Right ventricle myocardium superior (tissue), 1 donor: Measurements from ENCODE around the gene NUP210. TPM values are rescaled to one million over a fixed set of nuclear protein-coding genes. Genes with fewer than 3 reads are reported as not detected.

ENCODE experiments used
- ATAC-seq: fragments of 200-7000 bp; cut with Tn5 transposase; one replicate; pipeline ENCODE4 v1.9.1; 2020; ENCODE audit warnings: mild to moderate bottlenecking; ENCODE audit not compliant: poor library complexity
- DNase-seq: peaks from one replicate; pipeline ENCODE4 v3.0.0-alpha.2; 2020
- intact Hi-C: fragments of 100-400 bp; cut with DNase I; formaldehyde crosslinking; loops from one replicate; pipeline ENCODE4 v1.11.2; 2022
- total RNA-seq: library from RNA; stranded (reverse); fragmentation: NEBNext Ultra II Directional; extraction: Animal tissue kit (Norgen Biotek cat#: 25700); gene quantifications from one replicate; pipeline ENCODE4 v1.2.1, GENCODE V29; 2021
- donor health status: DM: no; HTN: yes; CAD: no; lungs with severe emphysema.

Gene NUP210
- total RNA-seq, 1 donor from 2014 or later, result 2.7 TPM

DNA sequence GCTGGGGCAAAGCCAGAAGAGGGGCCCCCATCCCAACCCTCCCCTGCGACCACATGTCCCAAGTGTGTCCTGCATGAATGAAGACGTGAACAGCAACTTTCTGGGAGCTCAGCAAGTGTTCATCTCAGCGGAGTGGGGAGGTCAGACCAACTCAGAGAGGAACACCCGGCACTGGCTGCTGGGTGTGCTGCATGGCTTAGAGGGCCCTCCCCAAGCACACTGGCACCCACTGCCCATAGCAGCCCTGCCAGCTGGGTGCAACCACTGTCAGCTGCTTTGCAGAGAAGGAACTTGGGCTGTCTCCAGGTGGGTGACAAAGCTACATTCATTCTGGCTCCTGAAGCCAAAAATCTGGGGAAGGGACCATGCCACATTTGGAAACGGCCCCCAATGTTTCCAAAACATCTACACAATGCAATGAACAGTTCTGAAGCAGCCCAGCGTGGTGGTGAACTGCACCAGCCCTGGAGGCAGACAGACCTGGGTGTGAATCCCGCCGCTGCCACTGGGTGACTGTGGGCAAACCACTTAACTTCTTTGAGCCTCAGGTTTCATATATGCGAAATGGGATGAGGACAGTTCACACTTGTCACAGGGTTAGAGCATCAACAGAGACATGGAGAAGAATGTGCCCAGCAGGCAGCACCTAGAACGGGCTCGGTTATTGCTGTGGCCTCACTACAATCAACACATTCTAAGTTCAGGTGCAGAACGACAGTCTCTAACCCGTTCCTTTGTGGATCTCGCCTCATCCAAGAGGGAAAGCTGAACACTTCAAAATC lies 145.4 kb downstream of the NUP210 start:
- ATAC-seq (no peak), DNase-seq (no peak)
- intact Hi-C loops, result no loop called here

DNA sequence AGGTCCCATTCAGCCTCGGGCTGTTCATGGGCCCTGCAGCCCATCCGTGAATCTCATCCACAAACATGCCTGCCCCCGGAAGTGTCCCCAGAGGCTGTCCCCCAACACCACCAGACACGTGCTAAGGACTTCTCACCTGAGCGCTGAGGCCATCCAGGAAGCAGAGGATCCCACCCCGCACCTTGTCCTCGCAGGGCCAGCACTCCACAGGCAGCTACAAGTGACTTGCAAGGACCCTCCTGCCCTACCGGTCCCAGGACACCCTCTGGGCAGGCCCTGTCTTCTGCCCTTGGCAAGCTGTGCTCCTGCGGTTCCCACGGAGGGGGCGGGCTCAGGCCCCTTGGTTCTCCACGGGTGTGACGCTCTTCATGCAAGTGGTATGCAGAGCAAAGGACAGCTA lies 146.0 kb downstream of the NUP210 start:
- ATAC-seq (no peak), DNase-seq (no peak)
- intact Hi-C loops, result no loop called here

DNA sequence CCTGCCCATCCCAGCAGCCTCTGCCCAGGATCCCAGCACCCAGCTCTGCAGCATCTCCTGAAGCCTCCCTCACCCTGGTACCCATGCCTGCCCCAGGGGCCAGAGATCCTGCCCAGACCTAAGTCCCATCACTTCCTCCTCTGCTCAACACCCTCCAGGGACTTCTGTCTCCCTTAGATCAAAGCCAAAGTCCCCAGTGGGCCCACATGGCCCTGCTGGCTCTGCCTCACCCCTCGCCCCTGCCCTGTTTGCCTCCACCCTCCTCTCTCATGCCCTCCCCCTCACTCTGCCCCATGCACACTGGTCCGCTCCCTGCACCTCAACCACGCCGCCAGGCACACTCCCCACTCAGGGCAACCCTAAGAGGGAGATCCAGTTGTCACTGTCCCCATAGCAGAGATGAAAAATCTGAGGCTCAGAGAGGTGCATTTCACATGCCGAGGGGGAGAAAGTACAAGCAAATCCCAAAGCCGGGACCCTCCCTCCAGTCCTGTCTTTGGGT lies 146.5 kb downstream of the NUP210 start:
- DNase-seq, result no peak
- intact Hi-C loops, result no loop called here
- no peak for ATAC-seq

DNA sequence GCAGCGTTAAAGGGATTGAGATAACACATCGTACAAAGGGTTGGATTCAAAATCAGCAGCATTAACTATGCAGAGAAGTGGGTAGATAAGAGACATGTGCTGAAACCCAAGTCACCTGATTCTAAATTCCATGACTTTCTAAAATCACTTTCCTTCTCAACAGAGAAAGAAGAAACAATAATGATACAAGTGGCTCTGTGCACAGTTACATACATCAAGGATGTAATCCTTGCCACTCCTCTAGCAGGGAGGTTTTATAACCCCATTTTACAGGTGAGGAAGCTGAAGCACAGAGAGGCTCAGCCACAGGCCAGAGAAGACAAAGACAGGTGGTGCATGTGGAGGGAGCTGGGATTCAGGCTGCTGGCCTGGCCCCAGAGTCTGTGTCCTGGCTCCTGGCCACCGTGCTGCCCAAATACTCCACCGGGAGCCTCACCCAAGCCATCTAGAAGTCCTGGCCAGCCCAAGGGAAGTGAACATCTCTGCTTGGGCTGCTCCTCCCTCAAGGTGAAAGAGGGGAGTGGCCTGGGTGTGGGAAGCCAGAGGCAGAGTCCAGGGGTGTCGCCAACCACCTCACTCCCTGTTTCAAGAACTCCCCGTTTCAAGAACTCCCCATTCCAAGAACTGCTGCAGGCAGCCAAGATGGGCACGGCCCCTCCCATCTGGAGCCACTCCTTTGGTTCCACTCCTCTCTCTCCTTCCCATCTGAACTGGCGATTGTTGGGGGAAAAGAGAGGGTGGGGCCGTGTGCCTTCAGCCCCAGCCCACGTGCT lies 147.1 kb downstream of the NUP210 start:
- DNase-seq (no peak), ATAC-seq (no peak)
- intact Hi-C loops, result no loop called here

DNA sequence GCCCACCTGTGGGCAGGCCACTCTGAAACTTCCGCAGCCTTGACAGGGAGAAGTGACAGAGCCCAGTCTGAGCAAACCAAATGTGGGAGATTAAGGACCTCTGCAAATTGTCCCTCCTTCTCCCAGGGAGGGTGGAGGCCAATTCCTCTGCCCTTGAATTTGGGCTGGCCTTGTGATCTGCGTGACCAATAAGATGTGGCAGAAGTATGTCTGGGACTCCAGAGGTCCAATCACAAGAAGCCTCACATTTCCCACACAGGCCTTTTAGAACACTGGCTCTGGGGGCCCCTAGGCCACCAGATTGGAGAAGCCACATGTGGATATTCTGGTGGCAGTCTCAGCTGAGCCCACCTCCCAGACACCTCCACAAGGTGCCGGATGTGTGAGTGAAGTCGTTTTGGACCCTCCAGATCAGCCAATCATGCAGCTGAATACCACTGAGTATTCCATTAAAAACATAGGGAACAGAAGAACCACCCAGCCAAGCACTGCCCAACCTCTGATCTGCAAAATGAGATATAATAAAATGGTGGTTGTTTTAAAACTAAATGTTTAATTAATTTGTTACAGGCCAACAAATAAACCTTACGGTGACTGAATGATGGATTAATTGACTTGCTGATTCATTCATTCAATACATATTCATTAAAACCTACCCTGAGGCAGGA lies 150.3 kb downstream of the NUP210 start:
- no peak for ATAC-seq
- intact Hi-C loops, result no loop called here
- no peak for DNase-seq

DNA sequence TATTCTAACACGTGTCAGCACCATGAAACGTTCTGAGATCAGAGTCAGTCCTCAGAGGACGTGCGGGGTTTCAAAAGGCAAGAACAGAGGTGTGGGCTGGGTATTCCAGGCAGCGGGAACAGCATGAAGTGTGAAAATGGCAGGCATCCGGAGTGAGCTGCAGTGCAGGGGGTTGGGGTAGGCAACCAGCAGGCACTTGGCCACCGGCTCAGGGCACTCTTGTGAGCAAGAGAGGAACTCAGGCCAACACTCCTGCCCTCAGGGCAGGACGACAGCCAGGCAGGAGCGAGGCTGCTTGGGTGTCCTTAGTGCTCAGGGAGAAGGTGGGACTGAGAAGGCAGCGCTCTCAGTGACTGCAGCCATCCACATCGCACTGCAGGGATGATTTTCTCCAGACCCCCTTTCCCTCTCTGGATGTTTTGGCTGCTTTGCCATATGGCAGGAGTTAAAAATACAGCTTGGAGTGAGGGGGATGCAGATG lies 151.1 kb downstream of the NUP210 start:
- intact Hi-C loops, result no loop called here

DNA sequence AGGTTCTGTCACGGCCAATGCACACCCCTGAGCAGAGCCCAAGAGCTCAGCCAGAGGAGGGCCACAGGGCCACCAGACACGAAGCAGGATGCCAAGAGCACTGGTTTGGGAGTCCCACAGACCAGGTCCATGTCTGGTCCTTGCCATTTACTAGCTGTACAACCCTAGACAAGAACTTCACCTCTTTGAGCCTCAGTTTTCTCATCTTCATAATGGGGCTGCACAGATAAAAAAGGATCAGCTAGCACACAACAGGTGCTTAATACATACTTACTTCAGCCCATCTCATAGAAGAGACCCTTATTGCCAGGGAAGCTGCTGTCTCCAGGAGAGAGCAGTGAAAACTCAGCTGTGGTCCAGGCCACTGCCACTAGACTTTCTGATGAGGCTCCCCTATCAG lies 152.0 kb downstream of the NUP210 start:
- DNase-seq, result no peak
- intact Hi-C loops, result no loop called here
- no peak for ATAC-seq

More for the DNA sequence above, 151.1 kb downstream of the NUP210 start:
- ATAC-seq, result peak; percentile 38
- DNase-seq, result no peak

DNA sequence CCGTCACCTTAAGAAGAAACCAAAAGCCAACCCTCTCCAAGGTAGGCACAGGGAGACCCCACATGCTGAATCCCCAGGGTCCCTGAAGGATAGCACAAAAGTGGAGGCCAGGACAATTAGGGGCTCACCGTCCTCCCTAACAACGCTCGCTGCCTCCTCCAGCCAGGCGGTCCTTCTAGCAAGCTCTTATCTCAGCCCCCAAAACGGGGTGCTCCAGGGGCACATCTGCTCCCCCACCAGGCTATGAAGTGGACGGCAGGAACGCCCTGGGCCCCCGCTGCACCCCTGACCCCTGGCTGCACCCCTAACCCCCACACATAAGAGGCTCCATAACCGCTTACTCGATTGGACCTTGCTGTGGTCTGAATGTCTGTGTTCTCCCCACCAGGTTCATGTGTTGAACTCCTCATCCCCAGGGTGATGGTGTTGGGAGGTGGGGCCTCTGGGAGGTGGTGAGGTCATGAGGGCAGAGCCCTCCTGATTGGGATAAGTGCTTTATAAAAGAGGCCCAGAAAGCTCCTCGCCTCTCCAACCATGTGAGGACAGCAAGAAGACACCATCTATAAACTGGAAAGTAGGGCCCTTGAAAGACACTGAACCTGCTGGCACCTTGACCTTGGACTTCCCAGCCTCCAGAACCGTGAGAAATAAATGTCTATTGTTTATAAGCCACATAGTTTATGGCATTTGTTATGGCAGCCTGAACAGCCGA lies 153.3 kb downstream of the NUP210 start:
- DNase-seq, result no peak
- intact Hi-C loops, result no loop called here
- no peak for ATAC-seq

Other genes starting within 250 kb of the NUP210 start
- gene HDAC11, start 60.0 kb upstream of the NUP210 start, total RNA-seq, result 40.7 TPM
- 69.7 TPM for gene FBLN2, start 128.8 kb upstream of the NUP210 start, total RNA-seq